Neutrophil (primary cell): ENCODE measurements around the gene STH.

ENCODE experiments used
- H3K27ac ChIP-seq: fragments of 200-600 bp; sonication (generic); 2 replicates; pipeline ENCODE4 v1.5.1; 2016; ENCODE audit warnings: mild to moderate bottlenecking, moderate library complexity
- H3K27me3 ChIP-seq: fragments of 200-600 bp; sonication (generic); 2 replicates; pipeline ENCODE4 v1.6.0; 2016; ENCODE audit warnings: mild to moderate bottlenecking
- H3K36me3 ChIP-seq: fragments of 200-600 bp; sonication (generic); 2 replicates; pipeline ENCODE4 v1.5.1; 2017
- H3K4me1 ChIP-seq, 2 experiments: fragments of 200-600 bp in 1 of 2; sonication (generic) in 1 of 2; 1 replicate in 1 of 2; 2 replicates in 1 of 2; pipeline versions ENCODE4 v1.5.1 to v1.6.1; 2013 to 2016; ENCODE audit warnings: low read depth in 1 of 2, low read length in 1 of 2, mild to moderate bottlenecking in 1 of 2, moderate library complexity in 1 of 2; ENCODE audit not compliant: control insufficient read depth in 1 of 2, insufficient read depth in 1 of 2
- H3K4me3 ChIP-seq, 2 experiments: fragments of 200-600 bp in 1 of 2; sonication (generic) in 1 of 2; 1 replicate in 1 of 2; 2 replicates in 1 of 2; pipeline ENCODE4 v1.5.1; 2013 to 2016; ENCODE audit warnings: low read depth in 1 of 2, low read length in 1 of 2, mild to moderate bottlenecking in 1 of 2, moderate library complexity in 1 of 2
- H3K9me3 ChIP-seq: fragments of 200-600 bp; sonication (generic); 2 replicates; pipeline ENCODE4 v1.5.1; 2016
- CTCF ChIP-seq: fragments of 200-600 bp; sonication (generic); IDR thresholded peaks from 2 replicates; pipeline ENCODE4 v1.5.1; 2016; ENCODE audit warnings: antibody characterized with exemption

STH gene

GRCh38 chr17:45973099-45973780, 25.8 kb upstream of the STH start:
- Histone ChIP-seq H3K27me3 (peaks cover 21% of the 10 kb centered on the region), H3K4me1 (no peaks in the 10 kb centered on the region), H3K27ac (no peak overlapping the region), H3K9me3 (no peaks in the 10 kb centered on the region), H3K4me3 (no peak overlapping the region), H3K36me3 (no peaks in the 10 kb centered on the region)
- TF ChIP-seq CTCF, result no peak

GRCh38 chr17:45973946-45974859, 24.8 kb upstream of the STH start:
- TF ChIP-seq CTCF, result no peak
- Histone ChIP-seq H3K4me1 (no peaks in the 10 kb centered on the region), H3K36me3 (no peaks in the 10 kb centered on the region), H3K27ac (no peak overlapping the region), H3K9me3 (no peaks in the 10 kb centered on the region), H3K4me3 (no peak overlapping the region), H3K27me3 (peaks cover 13% of the 10 kb centered on the region)

- no peak for TF ChIP-seq CTCF
- Histone ChIP-seq H3K27ac (no peak overlapping the region), H3K9me3 (no peaks in the 10 kb centered on the region), H3K36me3 (no peaks in the 10 kb centered on the region), H3K4me3 (no peak overlapping the region), H3K4me1 (no peaks in the 10 kb centered on the region), H3K27me3 (peaks cover 13% of the 10 kb centered on the region)
These were observed 24.0 kb upstream of the STH start for GRCh38 chr17:45974916-45975630.

GRCh38 chr17:45975640-45976295, 23.3 kb upstream of the STH start:
- Histone ChIP-seq H3K4me1 (no peaks in the 10 kb centered on the region), H3K36me3 (no peaks in the 10 kb centered on the region), H3K27me3 (peaks cover 10% of the 10 kb centered on the region), H3K4me3 (no peak overlapping the region), H3K27ac (no peak overlapping the region), H3K9me3 (no peaks in the 10 kb centered on the region)
- no peak for TF ChIP-seq CTCF

GRCh38 chr17:45976391-45976754, 22.7 kb upstream of the STH start:
- Histone ChIP-seq H3K27me3 (peaks cover 10% of the 10 kb centered on the region), H3K36me3 (no peaks in the 10 kb centered on the region), H3K4me3 (no peak overlapping the region), H3K4me1 (no peaks in the 10 kb centered on the region), H3K9me3 (no peaks in the 10 kb centered on the region), H3K27ac (no peak overlapping the region)
- no peak for TF ChIP-seq CTCF
